Astrocyte of the cerebellum (primary cell): ENCODE data around the gene DUSP15.
"Not testable (repeated sequence)": the region's sequence is repeated elsewhere in the genome, so short reads cannot be mapped to it uniquely, and the experiment has no call there.

Experiments used
- DNase-seq: peaks from one replicate; pipeline ENCODE4 v3.0.0-alpha.2; 2011; ENCODE audit warnings: low read depth
- H3K4me3 ChIP-seq: 2 replicates; pipeline ENCODE4 v1.5.1; 2011; ENCODE audit warnings: mild to moderate bottlenecking, low read depth, low read length, moderate library complexity
- in situ Hi-C: cut with HindIII; loops from 2 replicates; pipeline ENCODE4 v1.10.0; 2017; ENCODE audit warnings: low sequenced_read_pairs
- TF ChIP-seq, protein P1 (sequence below): IDR thresholded peaks from 2 replicates; pipeline ENCODE4 v1.5.1; 2012; ENCODE audit warnings: low read length, low read depth, moderate library complexity, mild to moderate bottlenecking; ENCODE audit errors: missing control alignments

DUSP15 gene

DNA sequence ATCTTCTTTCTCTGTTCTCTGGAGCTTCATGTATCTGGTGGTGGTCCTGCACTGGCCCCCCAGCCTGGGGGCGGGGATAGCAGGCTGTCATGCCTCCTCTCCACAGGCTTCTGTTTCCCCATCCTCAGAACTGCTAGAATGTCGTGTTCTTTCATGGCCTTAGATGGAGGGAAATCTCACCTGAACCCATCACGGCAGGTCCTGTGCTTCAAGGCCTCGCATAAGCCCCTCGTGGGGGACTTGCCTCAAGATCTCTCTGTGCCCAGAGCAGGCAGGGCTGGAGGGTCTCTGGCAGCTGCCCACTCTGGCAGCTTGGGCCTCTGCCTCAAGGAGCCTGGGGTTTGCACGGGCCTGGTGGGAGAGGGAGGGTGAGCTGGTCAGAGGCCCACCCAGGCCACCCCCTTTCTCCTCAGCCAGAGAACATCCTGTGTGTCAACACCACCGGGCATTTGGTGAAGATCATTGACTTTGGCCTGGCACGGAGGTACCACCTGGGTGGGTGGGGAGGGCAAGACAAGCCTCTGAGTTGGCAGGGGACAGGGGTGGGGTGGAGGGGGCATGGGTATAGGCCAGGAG, 39.8 kb downstream of the DUSP15 start:
- TF ChIP-seq, protein P1, sequence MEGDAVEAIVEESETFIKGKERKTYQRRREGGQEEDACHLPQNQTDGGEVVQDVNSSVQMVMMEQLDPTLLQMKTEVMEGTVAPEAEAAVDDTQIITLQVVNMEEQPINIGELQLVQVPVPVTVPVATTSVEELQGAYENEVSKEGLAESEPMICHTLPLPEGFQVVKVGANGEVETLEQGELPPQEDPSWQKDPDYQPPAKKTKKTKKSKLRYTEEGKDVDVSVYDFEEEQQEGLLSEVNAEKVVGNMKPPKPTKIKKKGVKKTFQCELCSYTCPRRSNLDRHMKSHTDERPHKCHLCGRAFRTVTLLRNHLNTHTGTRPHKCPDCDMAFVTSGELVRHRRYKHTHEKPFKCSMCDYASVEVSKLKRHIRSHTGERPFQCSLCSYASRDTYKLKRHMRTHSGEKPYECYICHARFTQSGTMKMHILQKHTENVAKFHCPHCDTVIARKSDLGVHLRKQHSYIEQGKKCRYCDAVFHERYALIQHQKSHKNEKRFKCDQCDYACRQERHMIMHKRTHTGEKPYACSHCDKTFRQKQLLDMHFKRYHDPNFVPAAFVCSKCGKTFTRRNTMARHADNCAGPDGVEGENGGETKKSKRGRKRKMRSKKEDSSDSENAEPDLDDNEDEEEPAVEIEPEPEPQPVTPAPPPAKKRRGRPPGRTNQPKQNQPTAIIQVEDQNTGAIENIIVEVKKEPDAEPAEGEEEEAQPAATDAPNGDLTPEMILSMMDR: no peak
- in situ Hi-C loops: no loop called here
- no peak overlapping the region for H3K4me3 ChIP-seq
- no peak for DNase-seq

DNA sequence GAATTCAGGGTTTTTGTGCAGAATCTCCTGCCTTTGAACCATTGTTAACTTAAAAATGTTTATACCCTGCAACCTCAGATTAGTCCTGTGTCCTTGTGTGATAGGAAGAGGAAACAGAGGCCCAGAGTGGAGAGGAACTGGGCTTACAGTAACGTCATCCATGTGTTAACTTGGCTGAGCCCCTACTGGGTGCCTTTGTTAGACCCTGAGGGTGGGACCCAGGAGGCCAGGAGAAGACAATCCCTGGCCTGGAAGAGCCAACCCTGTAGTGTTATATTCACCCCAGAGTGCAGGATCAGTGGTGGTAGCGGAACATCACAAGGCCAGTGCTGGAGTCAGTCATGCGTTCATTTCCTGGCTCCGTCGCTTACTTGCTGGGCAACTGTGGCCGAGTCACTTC, 40.6 kb downstream of the DUSP15 start:
- H3K4me3 ChIP-seq: no peak overlapping the region
- TF ChIP-seq, protein P1: no peak
- in situ Hi-C loops: no loop called here
- no peak for DNase-seq

DNA sequence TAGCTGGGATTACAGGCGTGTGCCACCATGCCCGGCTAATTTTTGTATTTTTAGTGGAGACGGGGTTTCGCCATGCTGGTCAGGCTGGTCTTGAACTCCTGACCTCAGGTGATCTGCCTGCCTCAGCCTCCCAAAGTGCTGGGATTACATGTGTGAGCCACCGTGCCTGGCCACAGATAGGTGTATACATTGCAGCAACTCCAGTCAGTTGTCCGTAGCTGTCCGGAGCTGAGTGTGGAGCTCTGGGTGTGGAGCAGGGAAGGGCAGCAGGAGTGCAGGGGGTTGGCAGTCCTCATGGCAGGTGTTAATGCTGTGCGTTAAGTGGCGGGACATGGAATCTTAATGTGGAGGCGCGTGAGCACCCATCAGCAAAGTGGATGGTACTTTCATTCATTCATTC, 42.3 kb downstream of the DUSP15 start:
- in situ Hi-C loops, H3K4me3 ChIP-seq, DNase-seq: not testable (repeated sequence)

GRCh38 chr20:31827059-31827458, 43.3 kb downstream of the DUSP15 start:
- in situ Hi-C loops: no loop called here
- TF ChIP-seq, protein P1: no peak
- H3K4me3 ChIP-seq: no peak overlapping the region
- DNase-seq: no peak

- in situ Hi-C loops: no loop called here
- DNase-seq: no peak
- H3K4me3 ChIP-seq: no peak overlapping the region
- TF ChIP-seq, protein P1: no peak
Measured at GRCh38 chr20:31826074-31826473, 44.3 kb downstream of the DUSP15 start.

- DNase-seq: no peak
- in situ Hi-C loops: no loop called here
- H3K4me3 ChIP-seq: no peak overlapping the region
- TF ChIP-seq, protein P1: no peak
Measured at GRCh38 chr20:31824554-31825313, 45.6 kb downstream of the DUSP15 start.

GRCh38 chr20:31824125-31824485, 46.2 kb downstream of the DUSP15 start:
- in situ Hi-C loops: no loop called here
- DNase-seq: no peak
- H3K4me3 ChIP-seq: no peak overlapping the region
- TF ChIP-seq, protein P1: no peak
